Bladder microvascular endothelial cell (primary cell): Measurements from ENCODE around the gene DEFB131A. TPM values are rescaled to one million over a fixed set of nuclear protein-coding genes. Genes with fewer than 3 reads are reported as not detected.

Experiments
- total RNA-seq: library from RNA; depleted of rRNA; stranded (reverse); fragments of >200 nt; gene quantifications from 2 replicates; pipeline ENCODE4 v1.2.3, GENCODE V29; 2014

DEFB131A gene
- total RNA-seq, result not detected in 2 replicates

GRCh38 chr4:9444114-9444513 lies at the start of gene DEFB131A:
Gene DEFB131A, plus strand, starts transcription at chr4:9444414. Its CDS starts 120 bp downstream, at chr4:9444534.

Other genes with a start within 250 kb of the DEFB131A start
- not detected in 2 replicates for gene USP17L10, start 233.8 kb upstream of the DEFB131A start, total RNA-seq
- not detected in 2 replicates for gene USP17L11, start 229.0 kb upstream of the DEFB131A start, total RNA-seq
- not detected in 2 replicates for gene USP17L12, start 224.3 kb upstream of the DEFB131A start, total RNA-seq
- not detected in 2 replicates for gene USP17L13, start 219.5 kb upstream of the DEFB131A start, total RNA-seq
- not detected in 2 replicates for gene USP17L15, start 210.0 kb upstream of the DEFB131A start, total RNA-seq
- not detected in 2 replicates for gene USP17L17, start 200.5 kb upstream of the DEFB131A start, total RNA-seq
- not detected in 2 replicates for gene USP17L18, start 195.8 kb upstream of the DEFB131A start, total RNA-seq
- not detected in 2 replicates for gene USP17L19, start 191.0 kb upstream of the DEFB131A start, total RNA-seq
- gene USP17L20, start 186.3 kb upstream of the DEFB131A start, total RNA-seq, result not detected in 2 replicates
- gene USP17L21, start 181.5 kb upstream of the DEFB131A start, total RNA-seq, result not detected in 2 replicates
- not detected in 2 replicates for gene USP17L22, start 176.8 kb upstream of the DEFB131A start, total RNA-seq
- gene USP17L24, start 119.2 kb upstream of the DEFB131A start, total RNA-seq, result not detected in 2 replicates
- gene USP17L25, start 114.5 kb upstream of the DEFB131A start, total RNA-seq, result not detected in 2 replicates
- not detected in 2 replicates for gene USP17L26, start 109.8 kb upstream of the DEFB131A start, total RNA-seq
- gene USP17L5, start 105.0 kb upstream of the DEFB131A start, total RNA-seq, result not detected in 2 replicates
- not detected in 2 replicates for gene USP17L27, start 100.3 kb upstream of the DEFB131A start, total RNA-seq
- gene USP17L28, start 95.5 kb upstream of the DEFB131A start, total RNA-seq, result not detected in 2 replicates
- not detected in 2 replicates for gene USP17L29, start 90.8 kb upstream of the DEFB131A start, total RNA-seq
- not detected in 2 replicates for gene USP17L30, start 81.3 kb upstream of the DEFB131A start, total RNA-seq